ENCODE data around the gene SLC1A2.

SLC1A2 gene

DNA sequence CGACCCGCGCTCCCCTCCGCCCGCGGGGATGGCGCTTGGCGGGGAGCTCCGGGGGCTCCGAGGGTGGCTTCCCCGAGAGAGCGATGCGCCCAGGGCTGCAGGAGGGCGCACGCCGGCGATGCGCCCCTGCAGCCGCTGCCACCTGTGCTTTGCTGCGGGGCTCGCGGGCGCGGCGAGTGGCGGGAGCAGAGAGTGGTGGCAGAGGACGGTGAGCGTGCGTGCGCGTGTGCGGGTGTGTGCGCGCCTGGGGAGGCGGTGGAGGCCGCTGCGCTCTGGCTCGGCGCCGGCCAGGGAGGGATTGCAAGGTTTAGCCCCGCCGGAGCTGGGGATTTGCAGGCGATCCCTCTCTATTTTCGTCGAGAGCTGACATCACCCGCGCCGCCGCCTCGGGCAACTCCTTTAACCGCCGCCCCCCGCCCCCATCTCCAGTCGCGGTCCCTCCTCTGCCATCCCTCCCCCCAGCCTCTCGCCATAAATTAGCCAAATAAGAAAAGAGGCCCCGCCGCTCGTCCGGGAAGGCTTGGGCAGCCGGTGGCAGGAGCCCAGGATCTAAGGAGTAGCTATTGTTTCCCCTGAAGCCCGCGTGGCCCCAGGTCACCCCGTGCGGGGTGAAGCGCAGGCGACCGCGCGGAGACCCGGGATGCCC lies at the start of gene SLC1A2:
Gene SLC1A2, minus strand, starts transcription at position 375 of the 646 bp plus-strand sequence. CDS start 592 bp downstream, outside the sequence.
- DNase-seq, result no peak

DNA sequence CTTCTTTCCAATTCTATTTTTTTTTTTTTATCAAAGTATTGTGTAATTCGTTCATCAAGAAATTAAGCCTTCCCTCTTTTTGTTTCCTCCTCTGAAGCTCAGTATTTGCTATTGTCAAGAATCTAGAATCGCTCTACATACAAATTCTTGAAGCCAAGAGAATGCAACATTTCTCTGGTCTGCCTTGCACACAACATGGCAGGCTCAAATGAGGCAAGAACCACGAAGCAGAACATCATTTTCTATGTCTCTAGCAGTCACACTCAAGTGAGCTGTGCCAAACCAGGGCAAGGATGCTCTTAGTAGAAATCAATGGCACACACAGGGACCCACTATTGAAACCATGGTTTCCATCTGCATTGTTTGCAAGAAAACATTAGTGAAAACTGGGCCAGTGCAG lies 46.7 kb upstream of the SLC1A2 start:
- no peak for DNase-seq

DNA sequence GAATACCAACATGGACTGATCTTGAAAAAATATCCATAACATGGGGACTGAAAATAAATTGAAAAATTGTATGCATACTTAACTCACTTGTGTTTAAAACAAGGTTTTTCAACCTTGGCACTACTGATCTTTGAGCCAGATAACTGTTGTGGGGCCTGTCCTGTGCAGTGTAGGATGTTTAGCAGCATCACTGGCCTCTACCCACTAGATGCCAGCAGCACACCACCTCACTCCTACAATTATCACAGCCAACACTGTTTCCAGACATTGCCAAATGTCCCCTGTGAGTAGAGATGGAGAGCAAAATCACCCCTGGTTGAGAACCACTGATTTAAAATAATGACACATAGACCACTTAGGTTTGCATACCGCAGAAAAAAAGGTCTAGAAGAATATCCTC lies 45.0 kb upstream of the SLC1A2 start:
- no peak for DNase-seq

DNA sequence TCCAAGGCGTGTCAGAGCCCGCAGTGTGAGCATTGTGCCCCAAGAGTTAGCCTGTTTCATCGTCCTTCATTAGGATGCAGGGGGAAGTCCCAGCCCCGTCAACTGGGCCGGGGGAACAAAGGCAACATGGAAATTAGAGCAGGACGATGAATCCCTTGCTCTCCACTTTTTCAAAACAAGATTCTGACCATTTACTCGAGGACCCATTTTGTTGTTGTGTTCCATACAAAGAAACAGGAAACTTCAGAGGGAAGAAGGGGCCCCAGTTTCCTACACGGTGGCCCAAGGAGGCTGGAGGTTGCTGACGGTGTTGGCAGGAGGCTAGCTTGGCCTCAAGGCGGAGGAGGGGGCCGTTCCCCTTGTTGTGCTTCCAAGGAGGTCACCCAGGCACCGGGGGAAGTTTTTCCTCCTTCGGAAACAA lies 44.0 kb upstream of the SLC1A2 start:
- no peak for DNase-seq

DNA sequence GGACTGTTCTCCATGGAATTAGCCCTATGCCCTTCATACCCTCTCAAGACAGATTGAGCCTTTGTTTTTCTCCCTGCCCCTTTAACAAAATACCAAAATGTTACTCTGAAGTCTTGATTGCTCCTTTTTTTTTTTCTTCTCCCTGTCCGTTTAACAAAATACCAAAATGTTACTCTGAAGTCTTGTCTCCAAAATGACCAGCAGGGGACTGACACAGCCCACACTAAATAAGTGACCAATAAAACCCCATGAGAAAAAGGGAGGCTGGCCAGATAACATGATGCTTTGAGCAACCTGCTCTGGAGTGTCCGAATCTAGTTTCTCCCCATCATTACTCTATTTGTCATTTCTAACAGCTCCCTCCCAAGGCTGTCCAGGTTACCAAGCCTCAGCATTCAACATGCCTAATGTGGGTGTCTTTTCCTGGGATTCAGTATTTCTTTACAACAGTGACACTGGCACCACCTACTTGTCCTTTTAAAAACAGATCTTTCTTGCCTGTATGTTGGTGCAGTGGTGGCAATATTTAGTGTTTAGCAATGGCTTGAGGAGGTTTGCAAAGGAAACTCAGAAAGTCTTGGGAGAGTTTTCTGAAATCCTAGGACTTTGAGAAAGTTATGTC lies 42.7 kb upstream of the SLC1A2 start:
- no peak for DNase-seq

DNA sequence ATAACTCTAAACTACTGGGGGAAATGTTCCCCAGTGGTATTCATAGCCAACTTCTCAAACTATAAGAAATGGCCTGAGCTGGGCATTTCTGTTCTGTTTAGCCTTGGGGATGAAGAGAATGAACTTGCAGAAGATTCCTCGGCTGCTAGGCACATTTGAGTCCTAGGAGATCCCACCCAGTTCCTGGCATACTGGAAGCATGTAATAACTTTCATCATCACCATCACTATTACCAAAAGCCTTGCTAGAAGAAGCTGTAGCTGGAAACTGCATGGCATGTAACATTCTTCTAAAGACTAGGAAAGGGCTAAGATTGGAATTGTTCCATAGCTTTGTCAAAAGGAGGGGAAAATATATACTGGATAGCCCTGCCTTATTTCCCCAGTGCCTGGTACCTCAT lies 40.1 kb upstream of the SLC1A2 start:
- DNase-seq, result no peak

DNA sequence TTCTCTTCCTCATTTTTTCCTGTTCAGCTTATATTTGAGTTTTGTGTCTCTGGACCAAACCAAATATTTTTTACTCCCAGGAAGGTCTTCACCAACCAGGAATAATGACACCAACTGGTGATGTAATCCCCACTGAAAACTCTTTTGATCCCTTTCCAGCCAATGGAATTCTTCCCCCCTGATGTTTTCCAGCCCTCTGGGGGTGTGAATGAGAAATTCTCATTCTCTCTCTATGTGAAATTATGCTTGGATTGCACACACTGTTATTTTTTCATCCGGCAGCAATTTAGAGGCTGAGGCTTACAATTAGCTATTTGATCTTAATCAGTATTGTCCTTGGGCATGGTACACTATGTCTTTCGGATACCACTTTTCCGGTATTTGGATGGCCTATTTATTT lies 39.5 kb upstream of the SLC1A2 start:
- DNase-seq, result no peak

DNA sequence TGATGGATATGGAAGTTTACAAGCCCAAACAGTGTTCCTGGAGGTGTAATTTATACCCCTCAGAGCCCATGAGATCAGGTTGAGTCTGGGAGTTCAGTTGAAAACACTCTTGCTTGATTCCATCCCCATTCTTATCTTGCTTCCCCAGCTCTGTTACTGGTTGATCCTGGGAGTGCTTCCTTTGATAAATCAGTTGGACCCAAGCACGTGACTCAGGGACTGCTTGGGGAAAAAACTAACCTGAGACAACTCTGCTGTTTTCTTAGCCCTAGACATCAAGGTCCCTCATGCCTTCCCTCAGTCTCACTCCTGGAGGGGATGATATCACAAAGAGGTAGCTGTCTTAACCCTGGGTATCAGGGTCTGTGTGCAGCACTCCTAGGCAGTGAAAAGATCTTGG lies 35.0 kb upstream of the SLC1A2 start:
- no peak for DNase-seq

DNA sequence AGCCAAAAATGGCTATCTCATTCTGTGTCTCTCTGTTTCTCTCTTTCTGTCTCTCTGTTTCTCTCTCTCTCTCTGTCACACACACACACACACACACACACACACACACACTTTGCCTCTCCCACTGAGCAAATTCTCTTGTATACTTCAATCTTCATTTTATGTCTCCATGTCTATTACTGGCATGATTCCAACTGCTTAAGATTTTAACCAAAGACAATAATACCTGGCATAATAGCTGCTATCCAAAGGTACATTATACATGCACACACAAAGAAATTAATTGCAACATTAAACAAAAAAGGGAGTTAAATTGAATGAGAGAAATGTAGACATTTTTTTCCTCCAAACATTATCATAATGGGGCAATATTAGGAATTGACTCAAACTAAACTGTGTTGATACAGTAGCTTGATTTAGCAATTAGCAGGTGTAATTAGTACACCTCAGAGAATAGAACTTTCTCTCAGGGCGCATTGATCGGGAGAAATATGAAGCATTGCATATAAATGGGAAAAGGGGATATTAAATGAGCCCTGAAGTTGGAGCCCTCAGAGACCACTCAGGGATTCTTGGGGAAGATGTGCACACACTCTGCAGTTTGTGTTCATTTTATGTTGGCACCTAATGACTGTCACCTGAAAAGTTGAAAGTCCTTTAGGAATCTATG lies 17.4 kb upstream of the SLC1A2 start:
- DNase-seq, result no peak

DNA sequence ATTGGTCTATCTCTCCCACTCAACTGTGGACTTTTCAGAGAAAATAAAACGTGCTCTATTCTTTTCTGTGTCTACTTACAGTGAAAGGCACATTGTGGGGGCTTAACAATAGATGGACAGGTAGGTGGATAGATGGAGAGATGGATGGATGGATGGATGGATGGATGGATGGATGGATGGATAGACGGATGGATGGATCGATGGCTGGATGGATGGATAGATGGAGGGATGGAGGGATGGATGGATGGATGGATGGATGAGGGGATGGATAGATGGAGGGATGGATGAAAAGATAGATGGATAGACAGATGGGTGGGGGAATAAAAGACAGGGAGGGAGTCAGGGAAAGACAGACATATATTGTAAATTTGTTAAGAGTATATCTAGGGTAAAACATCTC lies 14.2 kb upstream of the SLC1A2 start:
- no peak for DNase-seq

DNA sequence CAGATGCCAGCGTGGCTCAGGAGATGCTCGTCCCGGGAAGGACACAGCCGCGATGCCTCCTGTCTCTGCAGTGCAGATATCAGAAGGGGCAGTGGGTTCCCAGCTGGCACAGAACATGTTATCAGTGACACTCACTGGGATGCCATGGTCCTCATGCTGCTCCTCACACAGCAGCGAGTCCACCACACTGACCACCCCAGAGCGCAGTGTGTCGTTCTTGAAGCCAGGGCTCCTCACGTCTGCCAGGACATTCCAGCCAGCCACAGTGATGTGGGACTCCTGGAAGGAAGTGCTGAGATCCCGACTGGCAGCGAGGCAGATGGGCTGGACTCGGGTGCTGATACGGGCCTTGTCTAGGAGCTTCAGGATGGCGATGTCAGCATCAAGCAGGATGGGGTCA lies 13.1 kb upstream of the SLC1A2 start:
- no peak for DNase-seq

DNA sequence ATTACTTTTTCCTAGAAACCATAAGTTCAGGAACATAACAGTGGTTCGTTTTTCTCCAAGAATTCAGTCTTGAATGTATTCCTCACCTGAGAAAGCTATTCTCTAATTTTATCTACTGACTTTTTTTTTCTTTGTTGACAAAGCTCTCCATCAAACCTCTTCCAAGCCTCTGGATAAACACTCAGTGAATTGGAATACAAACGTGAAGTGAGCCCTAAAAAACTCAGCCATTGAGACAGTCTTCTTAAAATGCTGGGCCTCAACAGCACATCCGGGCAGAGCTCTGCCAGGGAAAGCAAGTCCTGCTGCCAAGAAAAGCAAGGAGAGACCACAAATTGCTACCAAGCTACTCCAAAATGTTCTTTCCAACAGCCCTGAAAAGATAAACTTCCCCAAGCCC lies 7.7 kb upstream of the SLC1A2 start:
- DNase-seq, result no peak

DNA sequence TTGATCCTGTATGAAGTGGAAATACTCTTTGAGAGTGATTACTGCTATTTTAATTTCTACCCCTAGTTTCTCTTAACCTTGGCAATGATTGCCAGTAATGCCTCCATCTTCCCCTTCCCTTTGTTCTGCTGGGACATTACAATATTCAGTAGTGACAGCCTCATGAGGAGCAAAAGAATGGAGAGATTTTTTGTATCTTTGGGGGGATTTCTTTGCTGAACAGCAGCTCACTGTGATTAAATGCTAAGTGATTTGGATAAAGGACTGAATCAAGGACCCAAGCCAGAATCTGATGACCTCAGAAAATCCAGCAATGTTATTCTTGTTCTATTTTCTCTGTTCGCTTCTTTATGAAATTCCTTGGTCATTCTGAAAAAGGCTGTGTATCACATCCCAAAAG lies 7.0 kb upstream of the SLC1A2 start:
- no peak for DNase-seq

DNA sequence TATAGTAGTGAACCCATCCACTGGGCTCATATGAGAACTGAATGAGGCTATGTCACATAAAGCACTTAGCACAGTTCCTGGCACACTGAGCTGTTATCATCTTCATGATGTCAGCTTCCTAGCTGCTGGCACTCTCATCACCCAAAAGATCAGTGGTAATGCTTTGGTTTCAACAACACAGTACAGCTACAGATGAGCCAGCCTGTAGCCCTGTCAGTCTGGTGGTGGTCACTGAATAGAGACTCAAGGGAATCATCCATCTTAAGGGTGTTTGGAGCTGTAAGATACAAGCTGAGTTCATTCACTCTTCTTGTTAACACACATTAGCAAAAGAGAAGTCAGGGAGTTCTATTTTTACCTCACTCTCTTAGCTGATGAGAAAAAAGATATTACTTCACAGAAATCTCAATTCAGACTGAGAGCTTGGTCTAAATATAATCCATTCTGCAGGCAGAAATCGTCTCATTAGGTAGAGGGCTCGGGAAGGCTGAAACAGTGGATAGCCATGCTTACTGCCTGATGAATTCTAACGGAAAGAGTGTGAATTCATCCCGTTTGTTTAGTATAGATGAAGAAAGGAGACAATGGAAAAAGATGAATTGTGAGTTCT lies 6.3 kb upstream of the SLC1A2 start:
- DNase-seq, result no peak

DNA sequence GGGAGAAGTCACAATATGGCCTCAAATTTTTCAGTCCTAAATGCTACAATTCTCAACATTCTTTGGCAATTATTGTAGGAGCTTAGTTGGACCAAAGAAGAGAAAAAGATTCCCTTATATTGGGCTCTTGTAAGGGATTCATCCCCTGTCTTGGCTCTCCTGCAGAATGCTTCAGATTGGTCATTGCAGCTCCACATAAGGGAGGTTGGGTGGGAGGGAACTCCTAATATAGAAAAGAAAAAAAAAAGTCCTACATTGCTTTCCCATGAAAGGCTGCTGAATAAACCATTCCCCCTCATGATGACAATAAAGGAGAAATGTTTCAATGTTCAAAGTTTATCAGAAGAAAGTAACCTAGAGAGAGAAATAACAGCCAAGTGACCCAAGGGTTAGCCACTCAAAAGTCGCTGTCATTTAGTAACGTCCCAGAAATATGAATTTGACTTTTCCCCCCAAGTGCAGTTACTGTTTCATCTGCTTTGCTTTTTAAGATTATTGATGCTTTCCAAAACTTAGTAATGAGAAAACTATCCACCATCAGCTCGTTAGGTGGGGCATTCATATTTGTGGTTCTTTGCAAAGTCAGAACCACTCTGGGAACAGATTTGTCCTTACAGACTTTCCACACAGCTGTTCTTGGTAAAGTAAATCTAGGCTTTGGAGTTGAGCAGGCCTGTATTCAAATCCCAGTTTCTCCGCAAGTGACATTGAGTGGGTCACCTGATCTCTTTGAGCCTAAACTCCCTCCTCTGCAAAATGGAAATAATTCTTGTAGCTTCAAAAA lies 5.0 kb upstream of the SLC1A2 start:
- no peak for DNase-seq

DNA sequence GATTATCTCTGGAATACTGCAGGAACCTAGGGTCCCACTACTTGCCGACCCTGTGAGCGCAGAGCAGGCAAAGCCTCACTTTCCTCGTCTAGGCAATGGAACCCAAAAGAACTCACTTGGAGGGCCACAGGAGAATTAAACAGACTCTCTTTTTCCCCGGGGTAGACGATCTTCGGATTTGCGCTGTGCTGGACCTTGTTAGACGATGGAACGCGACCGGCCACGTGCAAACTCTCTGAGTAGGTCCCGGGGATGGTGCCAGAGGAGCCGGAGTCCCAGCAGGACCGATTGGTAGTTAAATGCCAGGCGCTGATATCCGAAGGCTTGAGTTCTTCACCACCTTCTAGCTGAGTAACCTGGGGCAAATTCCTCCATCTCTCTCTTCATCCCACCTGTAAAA lies 1.0 kb upstream of the SLC1A2 start:
- no peak for DNase-seq

DNA sequence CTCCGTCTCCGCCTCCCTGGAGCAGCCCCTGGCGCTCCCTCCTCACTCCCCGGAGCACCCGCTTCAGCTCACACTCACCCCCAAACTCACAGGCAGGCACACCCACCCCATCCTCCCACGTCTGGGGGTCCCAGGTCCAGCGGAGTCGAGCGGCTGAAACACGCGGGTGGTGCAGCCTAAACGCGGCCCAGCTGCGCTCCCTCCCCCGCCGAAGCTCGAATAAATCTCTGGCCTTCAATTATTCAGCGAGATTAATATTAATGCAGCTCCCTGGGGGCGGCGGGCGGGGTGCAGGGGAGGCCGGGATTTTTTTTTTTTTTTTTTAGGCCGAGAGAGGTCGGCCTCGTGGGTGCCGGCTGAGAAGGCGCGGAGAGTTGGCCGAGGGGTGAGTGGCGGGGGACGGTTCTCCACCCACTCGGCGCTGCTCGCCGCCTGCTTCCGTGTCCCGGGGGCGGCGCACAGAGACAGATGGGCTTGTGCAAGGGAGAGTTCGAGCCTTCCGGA lies 524 bp upstream of the SLC1A2 start:
- no peak for DNase-seq

DNA sequence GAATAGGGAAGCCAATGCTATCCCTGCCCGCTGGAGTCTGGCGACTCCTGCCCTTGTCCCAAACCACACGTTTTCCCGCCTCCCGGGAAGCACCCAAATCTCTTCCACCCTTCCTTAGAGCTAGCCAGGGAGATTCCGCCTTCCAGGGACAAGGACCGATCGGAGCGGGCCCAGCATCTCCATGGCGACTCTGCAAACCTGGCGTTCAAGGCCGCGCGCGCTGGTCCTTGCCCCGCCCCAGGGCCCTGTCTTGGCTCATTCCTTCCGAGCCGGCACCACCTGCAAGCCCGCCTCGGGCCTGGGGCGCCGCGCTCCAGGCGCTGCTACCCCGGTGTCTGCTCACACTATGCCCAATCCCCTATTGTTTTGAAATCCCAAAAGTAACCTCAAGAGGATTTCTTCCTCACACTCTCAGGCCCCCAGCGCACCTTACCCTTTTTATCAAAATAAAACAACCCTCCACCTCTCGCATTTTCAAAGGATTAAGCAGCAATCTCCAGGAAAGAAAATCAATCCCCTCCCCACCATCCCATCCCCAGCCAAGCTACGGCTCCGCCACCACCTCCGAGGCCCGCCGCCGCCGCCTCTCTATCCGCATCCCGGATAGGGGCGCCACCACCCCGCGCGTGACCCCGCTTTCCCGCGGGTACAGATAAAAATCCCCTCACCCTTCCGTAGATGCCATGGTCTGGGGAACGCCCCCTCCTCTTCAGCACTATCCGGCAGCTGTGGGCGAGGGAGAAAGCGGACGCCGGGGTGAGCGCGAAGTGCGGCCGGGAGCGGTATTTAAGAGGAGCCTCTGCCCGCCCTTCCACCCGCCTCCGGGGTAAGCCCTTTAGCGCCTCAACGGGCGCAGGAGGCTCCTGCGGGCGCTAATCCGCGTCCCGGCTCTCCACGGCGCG lies 825 bp downstream of the SLC1A2 start:
- DNase-seq, result no peak

DNA sequence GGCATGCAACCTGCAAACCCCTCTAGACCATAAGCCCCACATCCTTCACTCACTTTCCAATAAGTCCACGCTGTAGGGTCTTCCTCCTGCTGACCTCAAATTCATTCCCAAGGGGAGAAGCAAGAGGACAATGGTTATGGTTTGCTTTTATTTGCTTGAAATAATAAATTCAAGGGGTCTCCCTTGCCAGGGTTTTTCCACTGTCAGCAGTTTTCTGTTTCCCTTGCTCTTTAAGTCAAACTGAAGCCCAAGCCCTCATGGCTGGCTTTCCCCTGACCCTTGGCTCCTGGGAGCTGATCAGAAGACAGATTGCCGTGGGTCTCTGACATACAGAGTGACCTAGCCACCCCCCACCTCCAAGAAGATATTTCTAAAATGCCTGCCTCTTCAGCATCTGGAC lies 3.9 kb downstream of the SLC1A2 start:
- no peak for DNase-seq

DNA sequence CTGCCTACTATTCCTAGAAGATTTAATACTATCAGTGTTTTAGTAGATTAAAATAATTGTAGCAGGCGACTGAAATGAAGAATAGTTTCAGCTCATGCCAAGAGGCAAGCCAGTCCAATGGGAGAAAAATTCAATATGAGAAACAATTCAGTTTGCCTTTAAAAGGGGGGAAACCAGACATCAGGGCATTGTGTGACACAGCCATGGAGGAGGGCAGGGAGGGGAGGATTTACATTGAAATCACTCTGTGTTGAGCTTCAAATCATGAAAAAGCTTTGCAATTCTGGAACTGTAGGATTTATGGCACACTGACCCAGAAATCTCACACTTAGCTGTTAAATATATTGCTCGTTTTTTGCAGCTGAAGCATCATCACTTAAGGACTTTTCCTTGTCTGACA lies 4.6 kb downstream of the SLC1A2 start:
- no peak for DNase-seq

DNA sequence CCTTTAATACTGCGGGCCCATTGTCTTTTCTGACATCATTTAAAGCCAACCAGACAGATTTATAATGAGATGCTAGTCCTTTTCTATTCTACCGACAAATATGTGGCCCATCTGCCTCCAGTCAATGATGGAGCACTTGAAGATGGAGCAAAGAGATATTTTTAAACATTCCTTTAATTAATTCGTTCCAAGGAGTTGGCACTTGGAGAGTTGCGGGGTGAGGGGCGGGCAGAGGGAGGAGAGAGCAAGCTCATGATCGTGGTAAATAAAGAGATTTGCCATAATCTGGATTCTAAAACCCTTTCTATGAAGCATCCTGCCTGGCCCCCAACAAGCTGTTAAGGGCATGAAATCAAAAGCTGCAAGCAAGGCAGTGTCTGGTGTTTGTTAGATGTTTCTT lies 5.0 kb downstream of the SLC1A2 start:
- DNase-seq, result no peak

DNA sequence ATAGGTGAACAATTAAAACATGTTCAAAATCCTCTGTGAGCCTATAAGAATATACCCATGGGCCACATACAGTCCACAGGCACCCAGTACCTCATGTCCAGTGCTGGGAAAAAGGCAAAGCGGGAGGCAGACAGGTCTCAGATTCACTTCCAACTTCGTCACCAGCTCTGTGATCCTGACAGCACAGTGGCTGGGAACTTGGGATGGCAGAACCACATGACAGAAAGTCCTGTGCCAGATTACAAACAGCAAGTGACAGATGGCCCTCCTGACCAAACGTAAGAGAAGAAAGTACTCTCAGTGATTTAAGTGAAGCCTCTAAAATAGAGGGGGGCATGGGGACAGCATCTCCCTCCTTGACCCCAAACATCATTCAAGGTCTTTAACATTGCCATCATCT lies 5.8 kb downstream of the SLC1A2 start:
- no peak for DNase-seq
